ENCODE data around the gene TCFL5. TPM values are rescaled to one million over a fixed set of nuclear protein-coding genes. Genes with fewer than 3 reads are reported as not detected.

Gene TCFL5
- polyA plus RNA-seq, 3 donors: 0.38 to 3.5 (median 0.89) TPM

- Mint-ChIP-seq H3K27ac (no peak overlapping the region), H3K36me3 (no peaks in the 10 kb centered on the region), H3K4me1 (peaks cover 2% of the 10 kb centered on the region), H3K9me3 (no peaks in the 10 kb centered on the region), H3K4me3 (no peak overlapping the region), H3K27me3 (ENCODE audit: low read depth in 3 of 3) (peaks cover 2 to 4% (median 4%) of the 10 kb centered on the region in 3 donors)
- WGBS (ENCODE audit: insufficient coverage): 89% methylated on average over 25 of the region's 27 CpGs
- no peaks in the 10 kb centered on the region for H3K79me2 ChIP-seq (ENCODE audit: insufficient read depth, low read length)
- no peak for DNase-seq
- TF ChIP-seq CTCF (IDR thresholded peaks at IDR 0.05): no peak
- no peak overlapping the region for H3K9ac ChIP-seq (ENCODE audit: insufficient read depth, low read length, poor library complexity, severe bottlenecking)
- no peaks in the 10 kb centered on the region for H4K20me1 ChIP-seq (ENCODE audit: insufficient read depth, low read length)
- H2AFZ ChIP-seq (ENCODE audit: insufficient read depth, low read depth, low read length, poor library complexity, severe bottlenecking): no peak overlapping the region
- H3K27me3 ChIP-seq (ENCODE audit: control insufficient read depth in 2 of 2, insufficient read depth in 2 of 2, low read length in 2 of 2): no peaks in the 10 kb centered on the region
- H3K4me1 ChIP-seq (ENCODE audit: control insufficient read depth in 1 of 2, insufficient read depth in 2 of 2, low read length in 2 of 2): peaks cover 8 to 13% of the 10 kb centered on the region in 2 donors
- no peak overlapping the region for H3K27ac ChIP-seq (ENCODE audit: low read depth in 1 of 2, low read length in 2 of 2)
- H3K9me3 ChIP-seq (replicated peaks in 1 of 2; ENCODE audit: control insufficient read depth in 1 of 2, insufficient read depth in 1 of 2, low read length in 2 of 2): no peaks in the 10 kb centered on the region
- H3K4me3 ChIP-seq (replicated peaks in 1 of 3; ENCODE audit: low read depth in 2 of 3, low read length in 3 of 3): no peak overlapping the region
- no peak overlapping the region for H3K4me2 ChIP-seq (replicated peaks; ENCODE audit: extremely low read depth, low read length, poor library complexity, severe bottlenecking)
- intact Hi-C loops (cut with micrococcal nuclease): no loop called here
- H3K36me3 ChIP-seq (replicated peaks in 1 of 2; ENCODE audit: control insufficient read depth in 1 of 2, insufficient read depth in 2 of 2, low read length in 2 of 2): no peaks in the 10 kb centered on the region
These were observed 35.5 kb downstream of the TCFL5 start for GRCh38 chr20:62825986-62826645.

DNA sequence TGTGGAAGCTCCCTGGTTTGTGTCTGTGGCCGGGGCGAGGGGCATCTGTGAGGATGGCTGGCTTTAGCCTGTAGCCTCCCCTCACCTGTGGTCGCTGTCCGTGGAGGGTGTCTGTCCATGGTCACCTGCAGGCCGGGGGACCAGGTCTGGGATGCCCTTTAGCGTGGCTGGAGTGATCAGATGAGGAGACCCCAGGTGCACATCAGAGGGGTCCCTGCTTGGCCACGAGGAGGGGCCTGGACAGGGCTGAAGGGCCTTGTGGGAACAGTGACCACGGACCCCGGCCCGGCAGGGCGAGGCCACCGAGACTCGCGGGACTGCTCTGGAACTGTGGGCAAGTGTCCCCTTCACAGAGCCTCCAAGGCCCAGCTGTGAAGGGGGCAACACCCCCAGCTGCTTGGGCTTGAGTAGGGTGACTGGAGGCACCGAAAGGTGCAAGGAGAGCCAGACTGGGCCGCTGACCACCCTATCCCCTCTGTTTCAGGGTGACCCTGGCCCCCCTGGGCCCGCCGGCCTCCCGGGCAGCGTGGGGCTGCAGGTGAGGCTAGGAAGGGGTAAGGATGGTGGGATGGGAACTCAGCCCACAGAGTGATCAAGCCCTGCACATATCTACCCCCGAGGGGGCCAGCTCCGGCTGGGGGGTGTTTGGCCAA is 36.2 kb downstream of the TCFL5 start:
- Histone ChIP-seq H3K79me2 (ENCODE audit: insufficient read depth, low read length) (no peaks in the 10 kb centered on the region), H3K36me3 (replicated peaks in 1 of 2; ENCODE audit: control insufficient read depth in 1 of 2, insufficient read depth in 2 of 2, low read length in 2 of 2) (no peaks in the 10 kb centered on the region), H4K20me1 (ENCODE audit: insufficient read depth, low read length) (no peaks in the 10 kb centered on the region), H3K9me3 (replicated peaks in 1 of 2; ENCODE audit: control insufficient read depth in 1 of 2, insufficient read depth in 1 of 2, low read length in 2 of 2) (no peaks in the 10 kb centered on the region), H3K4me2 (replicated peaks; ENCODE audit: extremely low read depth, low read length, poor library complexity, severe bottlenecking) (no peak overlapping the region), H3K27ac (ENCODE audit: low read depth in 1 of 2, low read length in 2 of 2) (no peak overlapping the region), H3K4me1 (ENCODE audit: control insufficient read depth in 1 of 2, insufficient read depth in 2 of 2, low read length in 2 of 2) (peaks cover 8 to 10% of the 10 kb centered on the region in 2 donors), H3K9ac (ENCODE audit: insufficient read depth, low read length, poor library complexity, severe bottlenecking) (no peak overlapping the region), H3K27me3 (ENCODE audit: control insufficient read depth in 2 of 2, insufficient read depth in 2 of 2, low read length in 2 of 2) (no peaks in the 10 kb centered on the region), H3K4me3 (replicated peaks in 1 of 3; ENCODE audit: low read depth in 2 of 3, low read length in 3 of 3) (no peak overlapping the region), H2AFZ (ENCODE audit: insufficient read depth, low read depth, low read length, poor library complexity, severe bottlenecking) (no peak overlapping the region)
- Mint-ChIP-seq H3K27ac (no peak overlapping the region), H3K36me3 (no peaks in the 10 kb centered on the region), H3K4me3 (no peak overlapping the region), H3K27me3 (ENCODE audit: low read depth in 3 of 3) (peaks cover 2 to 6% (median 4%) of the 10 kb centered on the region in 3 donors), H3K4me1 (peaks cover 2% of the 10 kb centered on the region), H3K9me3 (no peaks in the 10 kb centered on the region)
- no peak for DNase-seq
- intact Hi-C loops (cut with micrococcal nuclease): no loop called here
- 91% methylated on average over 17 of the region's 22 CpGs for WGBS (ENCODE audit: insufficient coverage)
- no peak for TF ChIP-seq CTCF (IDR thresholded peaks at IDR 0.05)

Measured in CD14-positive monocyte (primary cell).